HEK293T (cell line): ENCODE data around the gene AKAP11.

Experiments used
- CTCF ChIA-PET: fragments of 350-600 bp; formaldehyde crosslinking; extraction: SDS; loops from one replicate; lab custom pipeline; 2021; ENCODE audit warnings: antibody characterized with exemption, inconsistent platforms; lab: Yijun Ruan, JAX
- POLR2A ChIA-PET: fragments of 350-600 bp; formaldehyde crosslinking; extraction: SDS; loops from one replicate; lab custom pipeline; 2020; ENCODE audit warnings: antibody characterized with exemption, inconsistent platforms; lab: Yijun Ruan, JAX
- DNase-seq: peaks from one replicate; pipeline ENCODE4 v3.0.0; 2012; ENCODE audit warnings: mixed read lengths; ENCODE audit errors: extremely low spot score
- ARNT ChIP-seq: fragments of 450-650 bp; IDR thresholded peaks from 2 replicates; pipeline ENCODE4 v1.6.1; 2017; ENCODE audit warnings: mild to moderate bottlenecking
- BHLHE40 ChIP-seq: fragments of 450-650 bp; IDR thresholded peaks from 2 replicates; pipeline ENCODE4 v1.6.1; 2016; ENCODE audit warnings: mild to moderate bottlenecking, moderate library complexity, borderline replicate concordance
- CTBP1 ChIP-seq: fragments of 450-650 bp; IDR thresholded peaks from 2 replicates; pipeline ENCODE4 v1.6.1; 2016; ENCODE audit warnings: borderline replicate concordance
- ELF4 ChIP-seq: fragments of 450-650 bp; IDR thresholded peaks from 2 replicates; pipeline ENCODE4 v1.6.1; 2017; ENCODE audit warnings: antibody characterized with exemption
- FOXA1 ChIP-seq: fragments of 450-650 bp; IDR thresholded peaks from 2 replicates; pipeline ENCODE4 v1.6.1; 2016; ENCODE audit warnings: mild to moderate bottlenecking
- FOXK2 ChIP-seq: fragments of 450-650 bp; IDR thresholded peaks from 2 replicates; pipeline ENCODE4 v1.6.1; 2016; ENCODE audit warnings: mild to moderate bottlenecking
- FOXM1 ChIP-seq: fragments of 450-650 bp; IDR thresholded peaks from 2 replicates; pipeline ENCODE4 v1.6.1; 2017; ENCODE audit warnings: mild to moderate bottlenecking, borderline replicate concordance
- HDGF ChIP-seq: fragments of 450-650 bp; IDR thresholded peaks from 2 replicates; pipeline ENCODE4 v1.6.1; 2017; ENCODE audit warnings: antibody characterized with exemption, borderline replicate concordance
- L3MBTL2 ChIP-seq: fragments of 450-650 bp; conservative IDR thresholded peaks from 2 replicates; pipeline ENCODE4 v1.6.1; 2016; ENCODE audit warnings: mild to moderate bottlenecking
- LEF1 ChIP-seq: fragments of 450-650 bp; IDR thresholded peaks from 2 replicates; pipeline ENCODE4 v1.6.1; 2017; ENCODE audit warnings: mild to moderate bottlenecking, borderline replicate concordance
- NFRKB ChIP-seq: fragments of 450-650 bp; IDR thresholded peaks from 2 replicates; pipeline ENCODE4 v1.6.1; 2016; ENCODE audit warnings: mild to moderate bottlenecking, moderate library complexity
- SP1 ChIP-seq: fragments of 450-650 bp; IDR thresholded peaks from 2 replicates; pipeline ENCODE4 v1.6.1; 2017
- SUZ12 ChIP-seq: fragments of 450-650 bp; IDR thresholded peaks from 2 replicates; pipeline ENCODE4 v1.6.1; 2016; ENCODE audit warnings: mild to moderate bottlenecking
- TARDBP ChIP-seq: fragments of 450-650 bp; IDR thresholded peaks from 2 replicates; pipeline ENCODE4 v1.6.1; 2016
- ZNF384 ChIP-seq: fragments of 450-650 bp; IDR thresholded peaks from 2 replicates; pipeline ENCODE4 v1.6.1; 2016
- TF ChIP-seq, protein P1 (sequence below): fragments of 450-650 bp; IDR thresholded peaks from 2 replicates; pipeline ENCODE4 v1.6.1; 2016

The AKAP11 gene

DNA sequence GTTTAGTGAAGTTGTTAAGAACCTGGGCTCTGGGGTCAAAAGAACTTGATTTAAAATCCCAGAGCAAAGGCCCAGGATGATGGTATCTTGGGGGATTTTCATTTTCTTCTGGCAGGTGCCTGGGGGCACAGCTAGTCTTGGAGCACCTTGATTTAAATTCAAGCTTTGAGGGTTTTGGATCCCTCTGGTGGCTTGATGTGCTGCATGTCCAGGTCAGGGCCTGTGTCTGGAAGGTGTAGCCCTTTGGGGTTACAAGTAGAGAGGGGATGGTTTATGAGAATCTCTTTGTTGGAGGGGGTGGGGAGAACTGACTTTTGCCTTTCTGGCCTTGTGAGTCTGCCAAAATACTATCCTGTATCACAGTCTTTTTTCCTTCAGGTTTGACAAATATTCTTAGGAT is 55.8 kb downstream of the AKAP11 start:
- DNase-seq, result no peak
- TF ChIP-seq HDGF, result no peak
- TF ChIP-seq BHLHE40, result no peak
- no peak for TF ChIP-seq FOXK2
- TF ChIP-seq ARNT, result no peak
- no peak for TF ChIP-seq CTBP1
- TF ChIP-seq NFRKB, result no peak
- no peak for TF ChIP-seq LEF1
- TF ChIP-seq TARDBP, result no peak
- no peak for TF ChIP-seq ELF4
- TF ChIP-seq, protein P1, sequence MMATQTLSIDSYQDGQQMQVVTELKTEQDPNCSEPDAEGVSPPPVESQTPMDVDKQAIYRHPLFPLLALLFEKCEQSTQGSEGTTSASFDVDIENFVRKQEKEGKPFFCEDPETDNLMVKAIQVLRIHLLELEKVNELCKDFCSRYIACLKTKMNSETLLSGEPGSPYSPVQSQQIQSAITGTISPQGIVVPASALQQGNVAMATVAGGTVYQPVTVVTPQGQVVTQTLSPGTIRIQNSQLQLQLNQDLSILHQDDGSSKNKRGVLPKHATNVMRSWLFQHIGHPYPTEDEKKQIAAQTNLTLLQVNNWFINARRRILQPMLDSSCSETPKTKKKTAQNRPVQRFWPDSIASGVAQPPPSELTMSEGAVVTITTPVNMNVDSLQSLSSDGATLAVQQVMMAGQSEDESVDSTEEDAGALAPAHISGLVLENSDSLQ, result no peak
- CTCF ChIA-PET, result no interaction called here
- POLR2A ChIA-PET, result no interaction called here

DNA sequence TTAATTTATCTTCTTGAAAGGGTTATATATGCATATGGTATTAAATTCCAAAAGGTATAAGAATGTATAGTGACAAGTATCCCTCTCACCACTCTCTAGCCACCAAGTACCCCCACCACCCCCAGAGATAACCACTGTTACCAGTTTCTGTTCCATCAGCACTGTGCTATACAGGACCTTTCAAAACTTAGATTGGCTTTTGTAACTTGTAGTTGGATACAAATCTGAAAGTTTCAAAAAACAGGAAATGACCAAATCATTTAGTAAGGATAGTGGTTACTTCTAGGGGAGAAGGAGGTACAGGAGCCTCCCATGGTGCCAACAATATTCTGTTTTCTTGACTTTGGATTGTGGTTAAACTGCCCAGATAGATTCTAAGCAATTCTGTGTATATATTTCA is 56.7 kb downstream of the AKAP11 start:
- POLR2A ChIA-PET, result no interaction called here
- DNase-seq, result no peak
- CTCF ChIA-PET, result no interaction called here
- no peak for TF ChIP-seq CTBP1
- TF ChIP-seq LEF1, result no peak
- no peak for TF ChIP-seq FOXA1

DNA sequence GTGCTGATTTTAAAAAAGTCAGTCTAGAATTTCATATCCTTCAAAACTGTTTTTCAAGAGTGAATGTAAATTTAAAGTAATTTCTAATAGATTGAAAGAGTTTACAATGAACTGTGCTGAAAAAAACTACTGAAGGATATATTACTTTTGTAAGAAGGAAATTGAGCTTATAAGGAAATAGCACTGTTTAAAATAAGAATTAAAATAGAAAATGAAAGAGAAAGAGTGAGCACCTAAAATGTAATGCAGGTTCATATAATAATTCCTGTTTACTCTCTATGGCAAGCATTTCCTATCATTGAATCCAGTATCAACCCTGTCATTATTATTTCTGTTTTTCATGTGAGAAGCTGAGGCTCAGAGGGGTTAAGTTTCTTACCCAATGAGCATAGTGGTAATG is 57.3 kb downstream of the AKAP11 start:
- TF ChIP-seq ZNF384, result no peak
- TF ChIP-seq SUZ12, result no peak
- TF ChIP-seq ELF4, result no peak
- TF ChIP-seq, protein P1, result no peak
- TF ChIP-seq L3MBTL2, result no peak
- no peak for TF ChIP-seq NFRKB
- no peak for TF ChIP-seq HDGF
- TF ChIP-seq FOXK2, result no peak
- TF ChIP-seq SP1, result no peak
- no peak for TF ChIP-seq FOXA1
- no peak for TF ChIP-seq FOXM1
- ChIA-PET POLR2A (no interaction called here), CTCF (no interaction called here)
- DNase-seq, result no peak

DNA sequence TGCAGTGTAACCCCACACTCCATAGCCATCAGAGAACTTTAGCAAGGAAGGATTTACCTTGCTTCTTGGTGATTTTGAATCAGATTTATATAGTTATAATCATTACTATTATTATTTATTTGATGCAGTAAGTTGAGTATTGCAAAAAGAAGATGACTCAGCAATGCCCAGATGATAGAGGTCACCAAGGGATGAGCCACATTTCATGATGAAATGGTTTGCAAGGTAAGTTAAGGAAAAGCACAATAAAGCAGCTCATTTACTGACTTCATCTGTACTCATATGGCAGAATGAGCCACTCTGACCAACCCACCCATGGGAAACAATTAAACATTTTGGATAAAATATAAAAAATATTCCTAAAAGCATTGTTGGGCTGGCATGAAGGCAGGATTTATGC is 59.1 kb downstream of the AKAP11 start:
- DNase-seq, result no peak
- TF ChIP-seq ARNT (no peak), ZNF384 (no peak), L3MBTL2 (no peak), SP1 (no peak), FOXK2 (no peak), HDGF (no peak), CTBP1 (no peak), TARDBP (no peak), FOXA1 (no peak), ELF4 (no peak), NFRKB (no peak), LEF1 (no peak), SUZ12 (no peak), FOXM1 (no peak), BHLHE40 (no peak)
- TF ChIP-seq, protein P1, result no peak
- POLR2A ChIA-PET, result no interaction called here
- CTCF ChIA-PET, result interaction anchor here (0.6 to 0.7 kb wide), 2 partner anchors 64 to 707 kb away, joined by 3 read pairs; no protein-coding TSS in a partner anchor

DNA sequence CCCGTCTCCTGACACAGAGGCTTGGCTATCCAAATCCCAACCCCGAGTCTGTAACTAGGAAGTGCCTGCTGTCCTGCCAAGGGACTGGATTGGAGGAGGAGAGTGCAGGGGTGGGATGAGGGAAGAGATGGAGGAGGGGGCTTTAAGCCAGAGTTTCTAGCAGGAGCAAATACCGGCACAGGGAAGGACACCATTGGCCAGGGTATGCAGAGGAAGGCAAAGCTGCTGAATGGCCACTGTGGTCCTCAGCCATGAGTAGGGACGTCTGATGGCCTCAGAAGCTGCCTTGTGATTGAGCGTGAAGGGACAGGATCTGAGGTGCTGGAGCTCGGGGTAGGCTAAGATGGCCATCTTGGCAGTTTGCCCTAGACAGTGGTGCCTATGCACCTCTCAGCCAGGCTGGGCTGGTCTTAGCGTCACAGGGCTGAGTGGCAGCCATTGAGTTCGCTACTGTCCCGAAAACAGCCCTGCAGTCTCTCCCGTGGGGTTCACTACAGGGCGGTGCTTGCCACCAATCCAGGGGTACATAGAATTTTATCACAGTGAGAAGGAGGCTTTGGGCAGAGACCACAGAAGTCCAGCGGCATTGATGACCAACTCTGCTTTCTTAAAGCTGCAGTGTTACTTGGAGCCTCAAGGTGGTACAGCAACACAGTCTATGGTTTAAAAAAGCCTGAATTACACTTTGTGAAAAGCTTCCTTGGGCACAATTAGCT is 61.8 kb downstream of the AKAP11 start:
- TF ChIP-seq SP1 (no peak), ELF4 (no peak), HDGF (no peak), ARNT (no peak), BHLHE40 (no peak), ZNF384 (no peak)
- DNase-seq, result peak; percentile 47
- CTCF ChIA-PET, result interaction anchor here (0.6 kb wide), 2 partner anchors 145 to 1538 kb away, joined by 3 read pairs; no protein-coding TSS in a partner anchor
- POLR2A ChIA-PET, result no interaction called here

DNA sequence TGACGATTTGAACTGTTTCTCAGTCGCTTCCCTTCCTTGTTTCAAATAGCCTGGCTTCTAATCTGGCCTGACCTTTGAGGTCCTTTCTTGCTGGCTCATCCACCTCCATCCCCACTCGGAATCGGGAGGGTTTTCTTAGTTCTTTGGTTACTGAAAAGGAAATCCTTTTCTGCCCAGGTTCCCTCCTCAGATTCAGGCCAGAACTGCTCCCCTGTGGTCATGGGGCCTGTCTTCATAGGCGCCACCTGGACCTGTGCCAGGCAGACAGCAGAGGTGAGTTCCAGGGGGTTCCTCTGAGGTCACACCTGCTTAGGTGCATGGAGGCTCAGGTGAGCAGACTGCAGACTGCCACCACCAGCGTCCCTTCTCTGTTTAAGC is 62.4 kb downstream of the AKAP11 start:
- CTCF ChIA-PET, result interaction anchor here (0.6 kb wide), 2 partner anchors 144 to 1538 kb away, joined by 3 read pairs; no protein-coding TSS in a partner anchor
- POLR2A ChIA-PET, result no interaction called here

More for the DNA sequence above, 62.4 kb downstream of the AKAP11 start:
- DNase-seq, result no peak
- TF ChIP-seq, protein P1, result no peak
- no peak for TF ChIP-seq FOXM1
- no peak for TF ChIP-seq SP1
- TF ChIP-seq NFRKB, result no peak
- TF ChIP-seq L3MBTL2, result no peak
- no peak for TF ChIP-seq ELF4
- TF ChIP-seq CTBP1, result no peak
- no peak for TF ChIP-seq HDGF
- TF ChIP-seq SUZ12, result no peak
- TF ChIP-seq TARDBP, result no peak
